H1 (cell line): ENCODE data around the gene CFHR1. TPM values are rescaled to one million over a fixed set of nuclear protein-coding genes. Genes with fewer than 3 reads are reported as not detected.

Experiments
- CTCF ChIA-PET: fragments of 300-600 bp; sonication (Branson Sonifier 250); formaldehyde crosslinking; loops from one replicate; lab custom pipeline; 2021; ENCODE audit not compliant: partially characterized antibody; lab: Charles Lee
- POLR2A ChIA-PET: fragments of 300-600 bp; sonication (Branson Sonifier 250); formaldehyde crosslinking; loops from one replicate; lab custom pipeline; 2021; ENCODE audit warnings: inconsistent platforms; ENCODE audit not compliant: partially characterized antibody; lab: Charles Lee
- DNase-seq, 2 experiments: peaks; one replicate each; pipeline versions ENCODE4 v3.0.0 to v3.0.0-alpha.2; 2010 to 2022; ENCODE audit warnings: low spot score in 2 of 2, low read depth in 1 of 2, mixed read lengths in 1 of 2
- FAIRE-seq: peaks from 2 replicates; lab custom pipeline; 2011; peaks lifted over from hg19 to GRCh38; lab: Jason Lieb, UNC
- H2AFZ ChIP-seq: 2 replicates; pipeline ENCODE4 v1.8.1; 2012; ENCODE audit warnings: low read length, inconsistent platforms
- H2AK5ac ChIP-seq: 2 replicates; pipeline ENCODE4 v1.6.1; 2013; ENCODE audit warnings: low read depth, low read length
- H2BK120ac ChIP-seq: replicated peaks from 2 replicates; pipeline ENCODE3; 2013; ENCODE audit warnings: low read depth, low read length, inconsistent platforms
- H2BK12ac ChIP-seq: 2 replicates; pipeline ENCODE4 v1.6.1; 2013; ENCODE audit warnings: low read depth, low read length
- H2BK15ac ChIP-seq: 2 replicates; pipeline ENCODE4 v1.6.1; 2013; ENCODE audit warnings: low read length
- H2BK20ac ChIP-seq: 2 replicates; pipeline ENCODE4 v1.6.1; 2013; ENCODE audit warnings: low read length
- H2BK5ac ChIP-seq: 2 replicates; pipeline ENCODE4 v1.6.1; 2013; ENCODE audit warnings: low read depth, low read length
- H3K14ac ChIP-seq: 2 replicates; pipeline ENCODE4 v1.6.1; 2013; ENCODE audit warnings: inconsistent platforms; ENCODE audit not compliant: insufficient read length
- H3K18ac ChIP-seq: 2 replicates; pipeline ENCODE4 v1.6.1; 2013; ENCODE audit warnings: low read length; ENCODE audit errors: extremely low read depth
- H3K23ac ChIP-seq: 2 replicates; pipeline ENCODE4 v1.6.1; 2013; ENCODE audit warnings: inconsistent platforms; ENCODE audit not compliant: insufficient read length
- H3K23me2 ChIP-seq: 2 replicates; pipeline ENCODE4 v1.6.1; 2013; ENCODE audit warnings: low read depth, low read length
- H3K27ac ChIP-seq: 2 replicates; pipeline ENCODE4 v1.6.1; 2011; ENCODE audit warnings: low read depth, low read length, inconsistent platforms
- H3K27me3 ChIP-seq, 4 experiments: replicated peaks in 1 of 4; 1 replicate in 1 of 4; 2 replicates in 3 of 4; pipeline versions ENCODE4 v1.6.1 to v1.8.1; 2011 to 2013; ENCODE audit warnings: low read length in 3 of 4, mild to moderate bottlenecking in 3 of 4, inconsistent platforms in 2 of 4, mixed read lengths in 2 of 4, moderate library complexity in 1 of 4; ENCODE audit not compliant: control insufficient read depth in 3 of 4, insufficient read depth in 3 of 4; ENCODE audit errors: extremely low read depth in 1 of 4
- H3K36me3 ChIP-seq, 4 experiments: 2 replicates each; pipeline versions ENCODE4 v1.6.1 to v1.8.1; 2011 to 2013; ENCODE audit warnings: mild to moderate bottlenecking in 4 of 4, low read length in 3 of 4, moderate library complexity in 2 of 4, control low read depth in 1 of 4, inconsistent platforms in 1 of 4; ENCODE audit not compliant: insufficient read depth in 4 of 4, control insufficient read depth in 2 of 4
- H3K4ac ChIP-seq: replicated peaks from 2 replicates; pipeline ENCODE3; 2013; ENCODE audit warnings: low read length, low read depth, mixed read lengths, inconsistent platforms; ENCODE audit not compliant: insufficient read length
- H3K4me1 ChIP-seq, 4 experiments: replicated peaks in 1 of 4; 1 replicate in 1 of 4; 2 replicates in 3 of 4; pipeline versions ENCODE4 v1.6.1 to v1.8.1; 2011 to 2013; ENCODE audit warnings: low read length in 3 of 4, inconsistent platforms in 2 of 4, mixed read lengths in 1 of 4; ENCODE audit not compliant: insufficient read depth in 4 of 4, control insufficient read depth in 3 of 4
- H3K4me2 ChIP-seq, 2 experiments: 2 replicates each; pipeline versions ENCODE4 v1.6.1 to v1.8.1; 2011 to 2013; ENCODE audit warnings: low read depth in 2 of 2, low read length in 2 of 2, control low read depth in 1 of 2, inconsistent platforms in 1 of 2, mild to moderate bottlenecking in 1 of 2; ENCODE audit not compliant: insufficient read depth in 1 of 2
- H3K4me3 ChIP-seq, 4 experiments: fragments of 200-600, 300-600 bp in 1 of 4; sonication (generic), shearing (Covaris generic), sonication (Bioruptor Twin) in 1 of 4; 2 replicates each; pipeline versions ENCODE4 v1.5.1 to v1.8.1; 2011 to 2016; ENCODE audit warnings: low read length in 4 of 4, low read depth in 3 of 4, control low read depth in 2 of 4, inconsistent platforms in 2 of 4, mild to moderate bottlenecking in 2 of 4, mixed read lengths in 1 of 4, moderate library complexity in 1 of 4; ENCODE audit not compliant: insufficient read depth in 2 of 4; ENCODE audit errors: extremely low read depth in 1 of 4
- H3K56ac ChIP-seq: replicated peaks from 2 replicates; pipeline ENCODE3; 2013; ENCODE audit warnings: low read depth, mild to moderate bottlenecking, mixed read lengths, low read length, inconsistent platforms; ENCODE audit not compliant: insufficient read length
- H3K79me1 ChIP-seq: 2 replicates; pipeline ENCODE4 v1.6.1; 2013; ENCODE audit warnings: low read depth, low read length, control low read depth
- H3K79me2 ChIP-seq, 2 experiments: 2 replicates each; pipeline versions ENCODE4 v1.6.1 to v1.8.1; 2012 to 2013; ENCODE audit warnings: low read length in 2 of 2, mild to moderate bottlenecking in 2 of 2, inconsistent platforms in 1 of 2; ENCODE audit not compliant: insufficient read depth in 2 of 2, control insufficient read depth in 1 of 2
- H3K9ac ChIP-seq, 4 experiments: replicated peaks in 1 of 4; 1 replicate in 1 of 4; 2 replicates in 3 of 4; pipeline versions ENCODE4 v1.6.1 to v1.8.1; 2011 to 2013; ENCODE audit warnings: low read depth in 3 of 4, low read length in 3 of 4, control low read depth in 2 of 4, mild to moderate bottlenecking in 2 of 4, moderate library complexity in 2 of 4, inconsistent platforms in 1 of 4; ENCODE audit errors: extremely low read depth in 1 of 4
- H3K9me3 ChIP-seq, 2 experiments: 2 replicates each; pipeline versions ENCODE4 v1.6.1 to v1.8.1; 2012 to 2013; ENCODE audit warnings: mild to moderate bottlenecking in 2 of 2, moderate library complexity in 2 of 2, control low read depth in 1 of 2, inconsistent platforms in 1 of 2, low read depth in 1 of 2, low read length in 1 of 2, mixed read lengths in 1 of 2; ENCODE audit not compliant: insufficient read depth in 2 of 2
- H4K20me1 ChIP-seq, 2 experiments: replicated peaks in 1 of 2; 2 replicates each; pipeline versions ENCODE3 to v1.8.1; 2011 to 2013; ENCODE audit warnings: inconsistent platforms in 2 of 2, low read length in 2 of 2, mild to moderate bottlenecking in 1 of 2; ENCODE audit not compliant: insufficient read depth in 2 of 2, control insufficient read depth in 1 of 2
- H4K5ac ChIP-seq: 2 replicates; pipeline ENCODE4 v1.6.1; 2013; ENCODE audit warnings: low read length, low read depth, mixed read lengths, inconsistent platforms; ENCODE audit not compliant: insufficient read length
- H4K8ac ChIP-seq: 2 replicates; pipeline ENCODE4 v1.8.0; 2013; ENCODE audit warnings: mild to moderate bottlenecking, moderate library complexity, low read length, inconsistent platforms; ENCODE audit not compliant: insufficient read depth; ENCODE audit errors: extremely low read depth
- H4K91ac ChIP-seq: replicated peaks from 2 replicates; pipeline ENCODE3; 2013; ENCODE audit warnings: low read length, mixed read lengths, inconsistent platforms; ENCODE audit not compliant: insufficient read length
- BACH1 ChIP-seq: IDR thresholded peaks from 2 replicates; pipeline ENCODE4 v1.6.1; 2012; ENCODE audit warnings: low read length, improper control_type of control experiment
- CBX5 ChIP-seq: fragments of 300-800, 300-1000 bp; sonication (generic); IDR thresholded peaks from 2 replicates; pipeline ENCODE4 v1.7.1; 2016; ENCODE audit warnings: antibody characterized with exemption, low read length, low read depth
- EP300 ChIP-seq, 2 experiments: IDR thresholded peaks; 1 replicate in 1 of 2; 2 replicates in 1 of 2; pipeline ENCODE4 v1.6.1; 2011 to 2012; ENCODE audit warnings: low read depth in 2 of 2, low read length in 2 of 2, mild to moderate bottlenecking in 2 of 2, borderline replicate concordance in 1 of 2, inconsistent platforms in 1 of 2, moderate library complexity in 1 of 2
- EZH2 ChIP-seq: fragments of 200-600 bp; sonication (generic); IDR thresholded peaks from 2 replicates; pipeline ENCODE4 v1.7.1; 2012; ENCODE audit warnings: low read depth, mild to moderate bottlenecking, moderate library complexity, low read length, inconsistent platforms; ENCODE audit not compliant: severe bottlenecking
- FOSL1 ChIP-seq: IDR thresholded peaks from 2 replicates; pipeline ENCODE4 v1.6.1; 2011; ENCODE audit warnings: mild to moderate bottlenecking, low read depth, low read length, moderate library complexity; ENCODE audit not compliant: insufficient read depth
- JUND ChIP-seq: IDR thresholded peaks from 2 replicates; pipeline ENCODE4 v1.6.1; 2011; ENCODE audit warnings: mild to moderate bottlenecking, improper control_type of control experiment, low read length
- KDM1A ChIP-seq: fragments of 200-600, 300-600 bp; sonication (generic); IDR thresholded peaks from 2 replicates; pipeline ENCODE4 v1.7.1; 2016; ENCODE audit warnings: mild to moderate bottlenecking, low read length, borderline replicate concordance
- MAFK ChIP-seq: IDR thresholded peaks from 2 replicates; pipeline ENCODE4 v1.6.1; 2012; ENCODE audit warnings: low read depth, mild to moderate bottlenecking, improper control_type of control experiment, low read length
- RAD21 ChIP-seq, 2 experiments: IDR thresholded peaks in 1 of 2; conservative IDR thresholded peaks in 1 of 2; 2 replicates each; pipeline ENCODE4 v1.6.1; 2011; ENCODE audit warnings: low read depth in 2 of 2, low read length in 2 of 2, improper control_type of control experiment in 1 of 2, inconsistent platforms in 1 of 2, mild to moderate bottlenecking in 1 of 2, moderate library complexity in 1 of 2
- RFX5 ChIP-seq: IDR thresholded peaks from 2 replicates; pipeline ENCODE4 v1.6.1; 2011; ENCODE audit warnings: low read depth, low read length, improper control_type of control experiment, borderline replicate concordance
- SP4 ChIP-seq: IDR thresholded peaks from 2 replicates; pipeline ENCODE4 v1.6.1; 2012; ENCODE audit warnings: low read length, inconsistent platforms
- SUZ12 ChIP-seq: fragments of 200-600 bp; sonication (generic); IDR thresholded peaks from 2 replicates; pipeline ENCODE4 v1.6.1; 2012; ENCODE audit warnings: mild to moderate bottlenecking, inconsistent platforms, low read length, moderate library complexity, mixed read lengths
- polyA plus RNA-seq, 7 experiments: library from polyadenylated mRNA; depleted of rRNA in 3 of 7; stranded (reverse) in 5 of 7; unstranded in 2 of 7; fragments of >200 nt in 5 of 7; fragments of 200-250 nt in 2 of 7; gene quantifications; 1 replicate in 5 of 7; 2 replicates in 1 of 7; 4 replicates in 1 of 7; pipeline versions ENCODE4 v1.2.1 to v1.2.3, GENCODE V29; 2011 to 2013; ENCODE audit warnings: missing spikeins in 2 of 7, mixed read lengths in 2 of 7
- total RNA-seq: library from RNA; stranded (reverse); fragmentation: NEBNext Ultra II Directional; extraction: Animal tissue kit (Norgen Biotek cat#: 25700); gene quantifications from 2 replicates; pipeline ENCODE4 v1.2.1, GENCODE V29; 2021

The CFHR1 gene
- total and polyA plus RNA-seq, 2 of the 8 experiments (the other 6 are each of a cell fraction or from before 2014, with no cell fraction given), result not detected

DNA sequence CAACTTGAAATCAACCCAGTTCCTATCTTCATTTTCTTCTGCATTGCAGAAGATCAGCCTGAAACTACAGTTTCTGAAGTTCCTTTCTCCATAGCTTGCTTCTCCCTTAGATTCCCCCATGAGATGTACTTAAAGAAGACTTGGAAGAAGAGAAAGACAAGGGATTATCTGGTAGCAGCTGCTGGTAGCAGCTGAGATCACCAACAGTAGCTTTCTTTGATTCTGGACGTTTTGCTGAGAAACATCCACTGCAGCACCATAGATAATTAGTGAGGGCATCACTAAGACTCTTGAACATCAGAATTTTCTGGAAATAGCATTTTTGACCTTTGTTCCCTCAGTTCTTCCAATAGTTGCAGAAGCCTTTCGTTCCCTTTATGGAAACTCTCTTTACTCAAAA lies 45.4 kb upstream of the CFHR1 start (continued):
- TF ChIP-seq SUZ12, result no peak

DNA sequence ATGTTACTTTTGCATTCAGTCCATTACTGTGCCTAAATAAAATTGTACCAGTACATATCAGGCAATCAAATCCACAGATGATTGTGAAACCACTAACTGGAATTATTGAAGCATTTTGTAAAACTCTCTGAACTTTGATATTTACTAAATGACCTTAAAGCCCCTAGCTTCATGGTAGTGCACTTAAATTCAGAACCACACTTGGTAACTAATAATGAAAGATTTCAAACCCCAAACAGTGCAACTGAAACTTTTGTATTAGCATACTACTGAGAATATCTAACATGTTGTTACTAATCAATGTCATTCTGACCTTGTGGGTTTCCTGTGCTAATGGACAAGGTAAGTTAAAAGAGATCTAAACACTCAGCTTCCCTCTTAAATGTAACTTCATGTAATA lies 44.9 kb upstream of the CFHR1 start, which contains the start of gene CFHR3:
TSS of gene CFHR3 (plus strand) at position 238 of the 400 bp plus-strand sequence. CDS start at position 285, 47 bp downstream.
- Histone ChIP-seq H4K5ac (no peak within 1 kb of the TSS), H3K27ac (no peak within 1 kb of the TSS), H3K23ac (no peak within 1 kb of the TSS), H2BK20ac (no peak within 1 kb of the TSS), H3K36me3 (no peaks in the 10 kb centered on the region), H3K14ac (no peak within 1 kb of the TSS), H2BK120ac (no peak within 1 kb of the TSS), H3K4ac (no peak within 1 kb of the TSS), H3K9me3 (no peaks in the 10 kb centered on the region), H3K9ac (no peak within 1 kb of the TSS), H2BK5ac (no peak within 1 kb of the TSS), H3K4me2 (no peak within 1 kb of the TSS), H3K4me3 (no peak within 1 kb of the TSS), H4K8ac (no peak within 1 kb of the TSS), H3K56ac (no peak within 1 kb of the TSS), H3K18ac (no peak within 1 kb of the TSS), H3K79me2 (no peaks in the 10 kb centered on the region), H3K79me1 (no peaks in the 10 kb centered on the region), H3K4me1 (no peaks in the 10 kb centered on the region), H3K23me2 (no peaks in the 10 kb centered on the region), H4K20me1 (no peaks in the 10 kb centered on the region), H2AK5ac (no peak within 1 kb of the TSS), H3K27me3 (no peaks in the 10 kb centered on the region), H2BK12ac (no peak within 1 kb of the TSS), H2BK15ac (no peak within 1 kb of the TSS), H4K91ac (no peak within 1 kb of the TSS), H2AFZ (no peak within 1 kb of the TSS)
- POLR2A ChIA-PET, result no interaction called here
- no peak for FAIRE-seq
- CTCF ChIA-PET, result no interaction called here
- TF ChIP-seq KDM1A, result no peak
- no peak for TF ChIP-seq JUND
- no peak for TF ChIP-seq EZH2
- TF ChIP-seq RFX5, result no peak
- TF ChIP-seq EP300 (IDR thresholded peaks at IDR 0.05; ENCODE audit: borderline replicate concordance in 1 of 2, low read depth in 2 of 2, low read length in 2 of 2), result no peak
- no peak for TF ChIP-seq RAD21 (IDR thresholded peaks at IDR 0.05 in 1 of 2, conservative IDR thresholded peaks at IDR 0.05 in 1 of 2; ENCODE audit: low read depth in 2 of 2, low read length in 2 of 2)
- no peak for TF ChIP-seq MAFK
- no peak for TF ChIP-seq BACH1
- no peak for TF ChIP-seq SP4
- no peak for TF ChIP-seq CBX5
- no peak for TF ChIP-seq FOSL1
- no peak for DNase-seq
